H1 (cell line): ENCODE measurements around the gene PAK6. TPM values are rescaled to one million over a fixed set of nuclear protein-coding genes. Genes with fewer than 3 reads are reported as not detected.

Experiments used
- CTCF ChIA-PET: fragments of 300-600 bp; sonication (Branson Sonifier 250); formaldehyde crosslinking; loops from one replicate; lab custom pipeline; 2021; ENCODE audit not compliant: partially characterized antibody; lab: Charles Lee
- POLR2A ChIA-PET: fragments of 300-600 bp; sonication (Branson Sonifier 250); formaldehyde crosslinking; loops from one replicate; lab custom pipeline; 2021; ENCODE audit warnings: inconsistent platforms; ENCODE audit not compliant: partially characterized antibody; lab: Charles Lee
- DNase-seq, 2 experiments: peaks; one replicate each; pipeline versions ENCODE4 v3.0.0 to v3.0.0-alpha.2; 2010 to 2022; ENCODE audit warnings: low spot score in 2 of 2, low read depth in 1 of 2, mixed read lengths in 1 of 2
- FAIRE-seq: peaks from 2 replicates; lab custom pipeline; 2011; peaks lifted over from hg19 to GRCh38; lab: Jason Lieb, UNC
- H2AFZ ChIP-seq: 2 replicates; pipeline ENCODE4 v1.8.1; 2012; ENCODE audit warnings: low read length, inconsistent platforms
- H2AK5ac ChIP-seq: 2 replicates; pipeline ENCODE4 v1.6.1; 2013; ENCODE audit warnings: low read depth, low read length
- H2BK120ac ChIP-seq: replicated peaks from 2 replicates; pipeline ENCODE3; 2013; ENCODE audit warnings: low read depth, low read length, inconsistent platforms
- H2BK12ac ChIP-seq: 2 replicates; pipeline ENCODE4 v1.6.1; 2013; ENCODE audit warnings: low read depth, low read length
- H2BK15ac ChIP-seq: 2 replicates; pipeline ENCODE4 v1.6.1; 2013; ENCODE audit warnings: low read length
- H2BK20ac ChIP-seq: 2 replicates; pipeline ENCODE4 v1.6.1; 2013; ENCODE audit warnings: low read length
- H2BK5ac ChIP-seq: 2 replicates; pipeline ENCODE4 v1.6.1; 2013; ENCODE audit warnings: low read depth, low read length
- H3K14ac ChIP-seq: 2 replicates; pipeline ENCODE4 v1.6.1; 2013; ENCODE audit warnings: inconsistent platforms; ENCODE audit not compliant: insufficient read length
- H3K18ac ChIP-seq: 2 replicates; pipeline ENCODE4 v1.6.1; 2013; ENCODE audit warnings: low read length; ENCODE audit errors: extremely low read depth
- H3K23ac ChIP-seq: 2 replicates; pipeline ENCODE4 v1.6.1; 2013; ENCODE audit warnings: inconsistent platforms; ENCODE audit not compliant: insufficient read length
- H3K23me2 ChIP-seq: 2 replicates; pipeline ENCODE4 v1.6.1; 2013; ENCODE audit warnings: low read depth, low read length
- H3K27ac ChIP-seq: 2 replicates; pipeline ENCODE4 v1.6.1; 2011; ENCODE audit warnings: low read depth, low read length, inconsistent platforms
- H3K27me3 ChIP-seq, 4 experiments: replicated peaks in 1 of 4; 1 replicate in 1 of 4; 2 replicates in 3 of 4; pipeline versions ENCODE4 v1.6.1 to v1.8.1; 2011 to 2013; ENCODE audit warnings: low read length in 3 of 4, mild to moderate bottlenecking in 3 of 4, inconsistent platforms in 2 of 4, mixed read lengths in 2 of 4, moderate library complexity in 1 of 4; ENCODE audit not compliant: control insufficient read depth in 3 of 4, insufficient read depth in 3 of 4; ENCODE audit errors: extremely low read depth in 1 of 4
- H3K36me3 ChIP-seq, 4 experiments: 2 replicates each; pipeline versions ENCODE4 v1.6.1 to v1.8.1; 2011 to 2013; ENCODE audit warnings: mild to moderate bottlenecking in 4 of 4, low read length in 3 of 4, moderate library complexity in 2 of 4, control low read depth in 1 of 4, inconsistent platforms in 1 of 4; ENCODE audit not compliant: insufficient read depth in 4 of 4, control insufficient read depth in 2 of 4
- H3K4ac ChIP-seq: replicated peaks from 2 replicates; pipeline ENCODE3; 2013; ENCODE audit warnings: low read length, low read depth, mixed read lengths, inconsistent platforms; ENCODE audit not compliant: insufficient read length
- H3K4me1 ChIP-seq, 4 experiments: replicated peaks in 1 of 4; 1 replicate in 1 of 4; 2 replicates in 3 of 4; pipeline versions ENCODE4 v1.6.1 to v1.8.1; 2011 to 2013; ENCODE audit warnings: low read length in 3 of 4, inconsistent platforms in 2 of 4, mixed read lengths in 1 of 4; ENCODE audit not compliant: insufficient read depth in 4 of 4, control insufficient read depth in 3 of 4
- H3K4me2 ChIP-seq, 2 experiments: 2 replicates each; pipeline versions ENCODE4 v1.6.1 to v1.8.1; 2011 to 2013; ENCODE audit warnings: low read depth in 2 of 2, low read length in 2 of 2, control low read depth in 1 of 2, inconsistent platforms in 1 of 2, mild to moderate bottlenecking in 1 of 2; ENCODE audit not compliant: insufficient read depth in 1 of 2
- H3K4me3 ChIP-seq, 4 experiments: fragments of 200-600, 300-600 bp in 1 of 4; sonication (generic), shearing (Covaris generic), sonication (Bioruptor Twin) in 1 of 4; 2 replicates each; pipeline versions ENCODE4 v1.5.1 to v1.8.1; 2011 to 2016; ENCODE audit warnings: low read length in 4 of 4, low read depth in 3 of 4, control low read depth in 2 of 4, inconsistent platforms in 2 of 4, mild to moderate bottlenecking in 2 of 4, mixed read lengths in 1 of 4, moderate library complexity in 1 of 4; ENCODE audit not compliant: insufficient read depth in 2 of 4; ENCODE audit errors: extremely low read depth in 1 of 4
- H3K56ac ChIP-seq: replicated peaks from 2 replicates; pipeline ENCODE3; 2013; ENCODE audit warnings: low read depth, mild to moderate bottlenecking, mixed read lengths, low read length, inconsistent platforms; ENCODE audit not compliant: insufficient read length
- H3K79me1 ChIP-seq: 2 replicates; pipeline ENCODE4 v1.6.1; 2013; ENCODE audit warnings: low read depth, low read length, control low read depth
- H3K79me2 ChIP-seq, 2 experiments: 2 replicates each; pipeline versions ENCODE4 v1.6.1 to v1.8.1; 2012 to 2013; ENCODE audit warnings: low read length in 2 of 2, mild to moderate bottlenecking in 2 of 2, inconsistent platforms in 1 of 2; ENCODE audit not compliant: insufficient read depth in 2 of 2, control insufficient read depth in 1 of 2
- H3K9ac ChIP-seq, 4 experiments: replicated peaks in 1 of 4; 1 replicate in 1 of 4; 2 replicates in 3 of 4; pipeline versions ENCODE4 v1.6.1 to v1.8.1; 2011 to 2013; ENCODE audit warnings: low read depth in 3 of 4, low read length in 3 of 4, control low read depth in 2 of 4, mild to moderate bottlenecking in 2 of 4, moderate library complexity in 2 of 4, inconsistent platforms in 1 of 4; ENCODE audit errors: extremely low read depth in 1 of 4
- H3K9me3 ChIP-seq, 2 experiments: 2 replicates each; pipeline versions ENCODE4 v1.6.1 to v1.8.1; 2012 to 2013; ENCODE audit warnings: mild to moderate bottlenecking in 2 of 2, moderate library complexity in 2 of 2, control low read depth in 1 of 2, inconsistent platforms in 1 of 2, low read depth in 1 of 2, low read length in 1 of 2, mixed read lengths in 1 of 2; ENCODE audit not compliant: insufficient read depth in 2 of 2
- H4K20me1 ChIP-seq, 2 experiments: replicated peaks in 1 of 2; 2 replicates each; pipeline versions ENCODE3 to v1.8.1; 2011 to 2013; ENCODE audit warnings: inconsistent platforms in 2 of 2, low read length in 2 of 2, mild to moderate bottlenecking in 1 of 2; ENCODE audit not compliant: insufficient read depth in 2 of 2, control insufficient read depth in 1 of 2
- H4K5ac ChIP-seq: 2 replicates; pipeline ENCODE4 v1.6.1; 2013; ENCODE audit warnings: low read length, low read depth, mixed read lengths, inconsistent platforms; ENCODE audit not compliant: insufficient read length
- H4K8ac ChIP-seq: 2 replicates; pipeline ENCODE4 v1.8.0; 2013; ENCODE audit warnings: mild to moderate bottlenecking, moderate library complexity, low read length, inconsistent platforms; ENCODE audit not compliant: insufficient read depth; ENCODE audit errors: extremely low read depth
- H4K91ac ChIP-seq: replicated peaks from 2 replicates; pipeline ENCODE3; 2013; ENCODE audit warnings: low read length, mixed read lengths, inconsistent platforms; ENCODE audit not compliant: insufficient read length
- CHD2 ChIP-seq: IDR thresholded peaks from 2 replicates; pipeline ENCODE4 v1.6.1; 2012; ENCODE audit warnings: low read length, improper control_type of control experiment
- FOSL1 ChIP-seq: IDR thresholded peaks from 2 replicates; pipeline ENCODE4 v1.6.1; 2011; ENCODE audit warnings: mild to moderate bottlenecking, low read depth, low read length, moderate library complexity; ENCODE audit not compliant: insufficient read depth
- GABPA ChIP-seq: IDR thresholded peaks from 2 replicates; pipeline ENCODE4 v1.6.1; 2011; ENCODE audit warnings: mild to moderate bottlenecking, low read length, moderate library complexity, borderline replicate concordance; ENCODE audit not compliant: insufficient read depth
- GTF2F1 ChIP-seq: IDR thresholded peaks from 2 replicates; pipeline ENCODE4 v1.6.1; 2012; ENCODE audit warnings: low read depth, low read length, improper control_type of control experiment, borderline replicate concordance
- HDAC2 ChIP-seq, 2 experiments: fragments of 300-600 bp in 1 of 2; sonication (generic) in 1 of 2; IDR thresholded peaks; 2 replicates each; pipeline ENCODE4 v1.6.1; 2011 to 2012; ENCODE audit warnings: low read depth in 2 of 2, low read length in 2 of 2, mild to moderate bottlenecking in 2 of 2, moderate library complexity in 2 of 2, borderline replicate concordance in 1 of 2, inconsistent platforms in 1 of 2
- JUN ChIP-seq: IDR thresholded peaks from 2 replicates; pipeline ENCODE4 v1.6.1; 2011; ENCODE audit warnings: low read depth, mild to moderate bottlenecking, improper control_type of control experiment, low read length
- JUND ChIP-seq: IDR thresholded peaks from 2 replicates; pipeline ENCODE4 v1.6.1; 2011; ENCODE audit warnings: mild to moderate bottlenecking, improper control_type of control experiment, low read length
- NANOG ChIP-seq: IDR thresholded peaks from 2 replicates; pipeline ENCODE4 v1.6.1; 2011; ENCODE audit warnings: low read length, low read depth, mild to moderate bottlenecking, inconsistent platforms; ENCODE audit not compliant: insufficient read depth, poor library complexity, severe bottlenecking
- POLR2AphosphoS5 ChIP-seq: IDR thresholded peaks from 2 replicates; pipeline ENCODE4 v1.6.1; 2011; ENCODE audit warnings: low read depth, low read length
- SAP30 ChIP-seq: fragments of 300-600 bp; sonication (generic); IDR thresholded peaks from 2 replicates; pipeline ENCODE4 v1.7.1; 2012; ENCODE audit warnings: low read length, moderate library complexity, mild to moderate bottlenecking, inconsistent platforms; ENCODE audit not compliant: insufficient read depth, insufficient replicate concordance
- SIX5 ChIP-seq: IDR thresholded peaks from 2 replicates; pipeline ENCODE4 v1.6.1; 2011; ENCODE audit warnings: mild to moderate bottlenecking, low read depth, low read length
- SP2 ChIP-seq: IDR thresholded peaks from 2 replicates; pipeline ENCODE4 v1.6.1; 2012; ENCODE audit warnings: mild to moderate bottlenecking, low read length, inconsistent platforms
- SP4 ChIP-seq: IDR thresholded peaks from 2 replicates; pipeline ENCODE4 v1.6.1; 2012; ENCODE audit warnings: low read length, inconsistent platforms
- TAF1 ChIP-seq: IDR thresholded peaks from 2 replicates; pipeline ENCODE4 v1.6.1; 2011; ENCODE audit warnings: mild to moderate bottlenecking, low read depth, low read length
- YY1 ChIP-seq: IDR thresholded peaks from 2 replicates; pipeline ENCODE4 v1.6.1; 2011; ENCODE audit warnings: low read depth, mild to moderate bottlenecking, low read length
- WGBS, 2 experiments: shearing (Covaris generic) in 1 of 2; methylation state at CpG; one replicate each; pipeline versions ENCODE4 v1.1.6 to v1.1.7; 2013 to 2015; ENCODE audit warnings: low lambda C conversion rate in 2 of 2, mixed read lengths in 2 of 2, inconsistent platforms in 1 of 2, low coverage in 1 of 2, missing lambda C conversion rate in 1 of 2; ENCODE audit not compliant: insufficient replicate concordance in 2 of 2, insufficient coverage in 1 of 2, insufficient read length in 1 of 2; ENCODE audit errors: extremely low coverage in 1 of 2, missing lambda C conversion rate in 1 of 2; 5-methylcytosine and 5-hydroxymethylcytosine counted together
- polyA plus RNA-seq, 7 experiments: library from polyadenylated mRNA; depleted of rRNA in 3 of 7; stranded (reverse) in 5 of 7; unstranded in 2 of 7; fragments of >200 nt in 5 of 7; fragments of 200-250 nt in 2 of 7; gene quantifications; 1 replicate in 5 of 7; 2 replicates in 1 of 7; 4 replicates in 1 of 7; pipeline versions ENCODE4 v1.2.1 to v1.2.3, GENCODE V29; 2011 to 2013; ENCODE audit warnings: missing spikeins in 2 of 7, mixed read lengths in 2 of 7
- total RNA-seq: library from RNA; stranded (reverse); fragmentation: NEBNext Ultra II Directional; extraction: Animal tissue kit (Norgen Biotek cat#: 25700); gene quantifications from 2 replicates; pipeline ENCODE4 v1.2.1, GENCODE V29; 2021

PAK6 gene
- total and polyA plus RNA-seq, 2 of the 8 experiments (the other 6 are each of a cell fraction or from before 2014, with no cell fraction given) = 6.9 to 9.4 TPM

DNA sequence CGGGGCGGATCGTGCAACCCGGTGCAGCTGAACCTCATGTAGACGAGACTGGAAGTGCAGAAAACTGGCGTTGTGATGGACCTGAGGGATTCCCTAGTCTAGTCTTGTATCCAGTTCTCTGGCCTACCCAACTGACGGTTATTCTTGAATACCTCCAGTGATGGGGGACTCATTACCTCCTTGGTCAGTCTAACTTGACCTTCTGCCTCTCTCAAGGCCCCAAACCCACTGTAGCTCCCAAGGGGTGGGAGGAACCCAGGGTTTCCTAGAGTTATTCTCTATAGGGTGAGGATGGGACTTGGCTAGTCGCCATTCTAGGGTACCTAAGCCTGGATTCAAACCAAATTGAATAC is 11.4 kb downstream of the PAK6 start:
- H3K23me2 ChIP-seq = peaks cover 7% of the 10 kb centered on the region; the same call in 1 of the 2 replicates
- no peaks in the 10 kb centered on the region for H3K9me3 ChIP-seq
- peaks cover 0 to 14% (median 12%) of the 10 kb centered on the region in 4 experiments; a peak in 5 of 7 replicates for H3K4me1 ChIP-seq
- WGBS, 2 experiments = 89% methylated on average over 8 of the region's 8 CpGs; no CpG with 5 or more reads in 1 of the 2 experiments
- H4K5ac ChIP-seq = no peak overlapping the region
- H3K56ac ChIP-seq = no peak overlapping the region
- H3K18ac ChIP-seq = no peak overlapping the region
- no peak overlapping the region for H3K9ac ChIP-seq
- H2BK12ac ChIP-seq = no peak overlapping the region
- no peak overlapping the region for H3K4me3 ChIP-seq
- H2BK5ac ChIP-seq = no peak overlapping the region
- H3K27me3 ChIP-seq = peaks cover 11 to 41% (median 32%) of the 10 kb centered on the region in 4 experiments
- no peak overlapping the region for H3K4ac ChIP-seq
- no peaks in the 10 kb centered on the region for H3K36me3 ChIP-seq
- H3K4me2 ChIP-seq = no peak overlapping the region
- H3K14ac ChIP-seq = no peak overlapping the region
- no peaks in the 10 kb centered on the region for H3K79me2 ChIP-seq
- no peak overlapping the region for H2AFZ ChIP-seq
- no peaks in the 10 kb centered on the region for H4K20me1 ChIP-seq
- no peak overlapping the region for H3K23ac ChIP-seq
- no peaks in the 10 kb centered on the region; the same call in 1 of the 2 replicates for H3K79me1 ChIP-seq
- ChIA-PET CTCF (interaction anchor here (1.2 to 46.3 kb wide), 6 partner anchors 10 to 65 kb away, joined by 3 to 1340 read pairs (median 12); partner anchors contain the start of gene PAK6), POLR2A (interaction anchor here (0.9 to 6.7 kb wide), 3 partner anchors 10 to 30 kb away, joined by 3 to 47 read pairs (median 4); partner anchors contain the start of gene PAK6)
- DNase-seq (no peak), FAIRE-seq (no peak)
- H2BK20ac ChIP-seq = no peak overlapping the region
- no peak overlapping the region for H2AK5ac ChIP-seq
- no peak overlapping the region for H3K27ac ChIP-seq
- no peak overlapping the region for H4K8ac ChIP-seq
- H2BK120ac ChIP-seq = no peak overlapping the region
- no peak overlapping the region for H2BK15ac ChIP-seq
- H4K91ac ChIP-seq = no peak overlapping the region
- TF ChIP-seq CHD2 (no peak), SP4 (no peak), TAF1 (no peak), FOSL1 (no peak), POLR2AphosphoS5 (no peak), JUN (no peak), SP2 (no peak), YY1 (no peak), NANOG (no peak), JUND (no peak), SAP30 (no peak), HDAC2 (IDR thresholded peaks at IDR 0.05; ENCODE audit: borderline replicate concordance in 1 of 2, low read depth in 2 of 2, low read length in 2 of 2) (no peak), GABPA (no peak), SIX5 (no peak), GTF2F1 (no peak)
